Right atrium auricular region (tissue), 2 donors: ENCODE data around the gene CLEC6A. TPM values are rescaled to one million over a fixed set of nuclear protein-coding genes. Genes with fewer than 3 reads are reported as not detected.
"Not testable (repeated sequence)": the region's sequence is repeated elsewhere in the genome, so short reads cannot be mapped to it uniquely, and the experiment has no call there.

ENCODE experiments used
- DNase-seq: peaks from one replicate; pipeline ENCODE4 v3.0.0-alpha.2; 2019; ENCODE audit warnings: low spot score
- H3K27ac ChIP-seq, 2 donors: fragments of 200-600 bp; sonication (generic); 1 replicate in 1 of 2; 2 replicates in 1 of 2; pipeline ENCODE4 v1.5.1; 2016 to 2019
- H3K27me3 ChIP-seq, 2 donors: fragments of 200-600 bp; sonication (generic); one replicate each; pipeline versions ENCODE4 v1.5.1 to v1.6.0; 2017 to 2019
- H3K36me3 ChIP-seq: fragments of 200-600 bp; sonication (generic); one replicate; pipeline ENCODE4 v1.5.1; 2016
- H3K4me1 ChIP-seq, 2 donors: fragments of 200-600 bp; sonication (generic); one replicate each; pipeline versions ENCODE4 v1.5.1 to v1.6.0; 2017 to 2019
- H3K4me3 ChIP-seq, 2 donors: fragments of 200-600 bp; sonication (generic); 1 replicate in 1 of 2; 2 replicates in 1 of 2; pipeline ENCODE4 v1.5.1; 2017 to 2019; ENCODE audit warnings: mild to moderate bottlenecking in 1 of 2, moderate library complexity in 1 of 2
- H3K9me3 ChIP-seq, 2 donors: fragments of 200-600 bp; sonication (generic); one replicate each; pipeline ENCODE4 v1.5.1; 2019
- total RNA-seq, 2 donors: library from RNA; depleted of rRNA; stranded (reverse); fragments of >200 nt; gene quantifications; one replicate each; pipeline ENCODE4 v1.1.0, GENCODE V29; 2016
- TF ChIP-seq, protein P1 (sequence below), 2 donors: fragments of 200-600 bp; sonication (generic); IDR thresholded peaks; one replicate each; pipeline ENCODE4 v1.5.1; 2019; ENCODE audit warnings: antibody characterized with exemption in 2 of 2

The CLEC6A gene
- total RNA-seq, 2 donors from 2014 or later = not detected

GRCh38 chr12:8483079-8483478, 27.3 kb downstream of the CLEC6A start:
- H3K27ac ChIP-seq = no peak overlapping the region
- no peaks in the 10 kb centered on the region for H3K9me3 ChIP-seq
- DNase-seq = no peak
- TF ChIP-seq, protein P1, sequence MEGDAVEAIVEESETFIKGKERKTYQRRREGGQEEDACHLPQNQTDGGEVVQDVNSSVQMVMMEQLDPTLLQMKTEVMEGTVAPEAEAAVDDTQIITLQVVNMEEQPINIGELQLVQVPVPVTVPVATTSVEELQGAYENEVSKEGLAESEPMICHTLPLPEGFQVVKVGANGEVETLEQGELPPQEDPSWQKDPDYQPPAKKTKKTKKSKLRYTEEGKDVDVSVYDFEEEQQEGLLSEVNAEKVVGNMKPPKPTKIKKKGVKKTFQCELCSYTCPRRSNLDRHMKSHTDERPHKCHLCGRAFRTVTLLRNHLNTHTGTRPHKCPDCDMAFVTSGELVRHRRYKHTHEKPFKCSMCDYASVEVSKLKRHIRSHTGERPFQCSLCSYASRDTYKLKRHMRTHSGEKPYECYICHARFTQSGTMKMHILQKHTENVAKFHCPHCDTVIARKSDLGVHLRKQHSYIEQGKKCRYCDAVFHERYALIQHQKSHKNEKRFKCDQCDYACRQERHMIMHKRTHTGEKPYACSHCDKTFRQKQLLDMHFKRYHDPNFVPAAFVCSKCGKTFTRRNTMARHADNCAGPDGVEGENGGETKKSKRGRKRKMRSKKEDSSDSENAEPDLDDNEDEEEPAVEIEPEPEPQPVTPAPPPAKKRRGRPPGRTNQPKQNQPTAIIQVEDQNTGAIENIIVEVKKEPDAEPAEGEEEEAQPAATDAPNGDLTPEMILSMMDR (IDR thresholded peaks at IDR 0.05) = no peak
- no peaks in the 10 kb centered on the region for H3K4me1 ChIP-seq
- no peaks in the 10 kb centered on the region for H3K36me3 ChIP-seq
- H3K27me3 ChIP-seq = no peaks in the 10 kb centered on the region
- H3K4me3 ChIP-seq = no peak overlapping the region

DNA sequence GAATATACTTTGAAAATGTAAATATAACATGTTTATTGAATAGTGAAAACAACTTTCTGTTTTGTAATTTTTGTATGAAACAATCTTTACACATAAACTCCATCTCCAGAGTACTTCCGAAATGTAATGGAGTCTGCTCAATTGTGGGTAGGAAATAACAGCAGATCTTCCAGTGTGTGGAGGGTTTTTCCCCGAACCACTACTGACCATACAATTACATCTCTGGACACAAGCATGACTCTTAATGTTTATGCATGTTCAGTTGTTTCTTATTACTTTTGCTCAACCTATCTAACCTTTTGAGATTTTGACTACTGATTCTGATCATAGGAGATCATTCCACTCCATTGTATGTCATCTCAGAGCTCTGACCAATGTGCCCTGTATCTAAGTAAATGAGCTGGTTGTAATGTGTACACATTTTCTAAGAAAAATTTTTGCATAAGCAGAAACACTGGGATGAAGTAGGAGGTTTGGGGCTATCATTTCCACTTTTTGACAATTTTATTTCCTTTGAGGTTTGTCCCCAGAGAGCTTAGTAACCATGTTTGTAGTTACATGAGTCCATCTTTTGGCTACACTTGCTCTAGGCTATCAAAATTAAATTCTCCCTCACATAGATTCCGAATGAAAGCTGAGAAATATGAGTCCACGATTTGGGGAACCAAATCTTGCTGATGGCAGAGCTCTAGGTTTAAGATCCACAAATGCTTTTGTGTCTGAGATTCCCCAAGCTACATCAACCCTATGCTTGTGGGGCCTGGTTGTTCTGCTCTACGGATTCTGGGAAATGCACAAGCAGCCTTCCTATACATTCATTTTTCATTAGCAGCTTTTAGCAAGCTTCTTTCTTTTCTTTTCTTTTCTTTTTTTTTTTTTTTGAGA, 36.1 kb downstream of the CLEC6A start:
- TF ChIP-seq, protein P1 (IDR thresholded peaks at IDR 0.05) = no peak
- no peaks in the 10 kb centered on the region for H3K4me1 ChIP-seq
- no peaks in the 10 kb centered on the region for H3K27me3 ChIP-seq
- H3K4me3 ChIP-seq = no peak overlapping the region
- H3K9me3 ChIP-seq = no peaks in the 10 kb centered on the region
- DNase-seq = no peak
- no peaks in the 10 kb centered on the region for H3K36me3 ChIP-seq
- no peak overlapping the region for H3K27ac ChIP-seq

- no peak overlapping the region for H3K27ac ChIP-seq
- no peaks in the 10 kb centered on the region for H3K4me1 ChIP-seq
- no peak overlapping the region for H3K4me3 ChIP-seq
- TF ChIP-seq, protein P1 (IDR thresholded peaks at IDR 0.05) = no peak
- no peaks in the 10 kb centered on the region for H3K9me3 ChIP-seq
- H3K36me3 ChIP-seq = no peaks in the 10 kb centered on the region
- DNase-seq = no peak
- no peaks in the 10 kb centered on the region for H3K27me3 ChIP-seq
Measured at GRCh38 chr12:8493084-8493483, 37.3 kb downstream of the CLEC6A start.

- not testable (repeated sequence) for H3K9me3 ChIP-seq, H3K4me1 ChIP-seq, H3K27ac ChIP-seq, H3K4me3 ChIP-seq, H3K27me3 ChIP-seq, DNase-seq, H3K36me3 ChIP-seq
Measured at GRCh38 chr12:8495671-8496070, 39.9 kb downstream of the CLEC6A start.

GRCh38 chr12:8496074-8496473, 40.3 kb downstream of the CLEC6A start:
- DNase-seq, H3K4me3 ChIP-seq, H3K27me3 ChIP-seq, H3K4me1 ChIP-seq, H3K9me3 ChIP-seq, H3K36me3 ChIP-seq, H3K27ac ChIP-seq: not testable (repeated sequence)

- no peak overlapping the region for H3K4me3 ChIP-seq
- DNase-seq = no peak
- TF ChIP-seq, protein P1 (IDR thresholded peaks at IDR 0.05) = no peak
Measured at GRCh38 chr12:8499616-8500015, 43.9 kb downstream of the CLEC6A start.

DNA sequence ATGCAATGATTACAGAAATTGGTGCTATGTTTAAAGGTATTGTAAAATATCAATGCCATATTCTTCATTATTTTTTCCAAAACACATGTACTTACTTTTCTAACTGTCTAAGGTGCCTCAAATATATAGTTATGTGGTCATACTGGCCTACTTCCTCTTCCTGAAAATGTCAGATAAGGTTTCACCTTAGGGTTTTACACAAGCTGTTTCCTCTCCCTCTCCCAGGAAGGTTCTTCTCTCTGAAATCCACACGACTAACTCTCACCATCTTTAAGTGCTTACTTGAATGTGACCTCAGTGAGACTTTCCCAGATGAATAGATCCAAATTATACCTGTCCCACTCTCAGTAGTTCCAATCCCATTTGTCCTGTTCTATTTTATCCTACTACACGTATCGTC, 46.0 kb downstream of the CLEC6A start:
- Histone ChIP-seq H3K4me1 (no peaks in the 10 kb centered on the region), H3K27me3 (no peaks in the 10 kb centered on the region), H3K36me3 (no peaks in the 10 kb centered on the region), H3K4me3 (no peak overlapping the region), H3K27ac (no peak overlapping the region), H3K9me3 (no peaks in the 10 kb centered on the region)
- DNase-seq = no peak
- TF ChIP-seq, protein P1 (IDR thresholded peaks at IDR 0.05) = no peak

More at GRCh38 chr12:8499616-8500015, 43.9 kb downstream of the CLEC6A start:
- Histone ChIP-seq H3K36me3 (no peaks in the 10 kb centered on the region), H3K9me3 (no peaks in the 10 kb centered on the region), H3K4me1 (no peaks in the 10 kb centered on the region), H3K27me3 (no peaks in the 10 kb centered on the region), H3K27ac (no peak overlapping the region)
